COR-L47 (cell line): ENCODE results near the gene KCTD21.
"Not testable (repeated sequence)": the region's sequence is repeated elsewhere in the genome, so short reads cannot be mapped to it uniquely, and the experiment has no call there.

Source experiments
- DNase-seq: peaks from one replicate; lab custom pipeline; 2025; lab: John Stamatoyannopoulos, UW

Gene KCTD21, protein sequence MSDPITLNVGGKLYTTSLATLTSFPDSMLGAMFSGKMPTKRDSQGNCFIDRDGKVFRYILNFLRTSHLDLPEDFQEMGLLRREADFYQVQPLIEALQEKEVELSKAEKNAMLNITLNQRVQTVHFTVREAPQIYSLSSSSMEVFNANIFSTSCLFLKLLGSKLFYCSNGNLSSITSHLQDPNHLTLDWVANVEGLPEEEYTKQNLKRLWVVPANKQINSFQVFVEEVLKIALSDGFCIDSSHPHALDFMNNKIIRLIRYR

DNA sequence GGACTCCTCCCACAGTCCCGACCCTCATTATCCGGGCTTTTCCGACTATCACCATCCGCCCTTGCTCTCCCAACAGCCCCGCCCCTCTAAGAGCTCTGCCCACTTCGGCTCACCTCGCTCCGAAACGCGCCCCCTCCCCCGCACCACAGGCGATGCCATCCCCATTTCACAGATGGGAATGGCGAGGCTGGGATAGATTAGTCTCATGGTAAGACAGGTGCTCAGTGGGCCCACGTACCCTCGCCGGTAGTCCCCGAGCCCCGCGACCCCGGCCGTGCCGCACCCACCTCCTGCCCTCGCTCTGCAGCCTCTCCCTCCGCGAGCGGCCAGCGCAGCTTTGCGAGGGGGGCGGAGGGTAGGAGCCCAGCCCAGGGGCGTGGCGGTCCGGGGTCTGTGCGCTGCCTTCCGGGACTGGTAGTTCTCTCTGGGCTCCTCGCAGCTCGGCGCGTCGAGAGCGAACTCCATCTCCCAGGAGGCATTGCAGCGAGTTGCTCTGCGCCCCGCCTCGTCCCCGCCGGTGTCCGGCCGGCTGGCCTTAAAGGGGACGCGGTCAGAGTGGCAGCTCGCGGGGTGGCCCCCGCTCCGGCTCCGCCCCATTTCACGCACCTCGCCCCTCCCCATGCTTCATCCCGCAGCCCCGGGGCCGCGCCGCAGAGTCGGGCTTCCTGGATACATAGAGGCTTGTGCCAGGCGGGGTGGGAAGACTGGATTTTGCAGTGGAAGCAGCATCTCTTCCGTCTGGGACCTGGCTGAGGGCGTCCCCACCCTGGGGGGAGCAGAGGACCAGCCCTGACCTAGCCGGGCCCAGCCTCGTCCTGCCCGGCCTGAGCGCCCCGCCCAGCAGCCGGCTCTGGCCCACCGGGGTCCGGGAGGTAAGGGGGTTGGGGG lies at the start of gene KCTD21, which contains the start of gene USP35:
Gene KCTD21 (minus strand): TSS at position 341 of the 888 bp plus-strand sequence. CDS start 14,072 bp downstream, outside the sequence.
Gene USP35 (plus strand): TSS at position 634 of the 888 bp plus-strand sequence. CDS start 7,327 bp downstream, outside the sequence.
- DNase-seq = peak; percentile 96

DNA sequence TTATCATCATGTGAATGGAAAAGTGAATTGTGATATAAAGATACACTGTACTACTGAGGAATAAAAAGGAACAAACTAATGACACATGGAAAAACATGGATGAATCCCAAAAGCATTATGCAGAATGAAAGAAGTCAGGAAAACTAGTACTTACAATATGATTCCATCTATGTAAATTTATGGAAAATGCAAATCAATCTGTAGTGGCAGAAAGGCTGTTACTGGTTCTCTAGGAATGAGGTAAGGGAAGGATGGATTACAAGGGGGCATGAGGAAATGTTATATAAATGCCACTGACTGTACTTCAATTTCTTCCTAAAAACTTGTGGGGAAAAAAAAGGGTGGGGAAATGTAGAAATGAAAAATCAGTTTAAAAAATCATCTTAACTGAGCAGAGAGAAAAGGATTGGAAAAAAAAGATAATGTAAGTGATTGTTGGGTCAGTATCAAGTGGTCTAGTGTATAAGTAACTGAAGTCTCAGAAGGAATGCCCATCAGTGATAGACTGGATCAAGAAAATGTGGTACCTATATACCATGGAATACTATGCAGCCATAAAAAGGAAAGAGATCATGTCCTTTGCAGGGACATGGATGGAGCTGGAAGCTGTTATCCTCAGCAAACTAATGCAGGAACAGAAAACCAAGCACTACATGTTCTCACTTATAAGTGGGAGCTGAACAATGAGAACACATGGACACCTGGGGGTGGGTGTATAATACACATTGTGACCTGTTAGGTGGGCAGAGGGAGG lies 49.0 kb upstream of the KCTD21 start:
- no peak for DNase-seq

DNA sequence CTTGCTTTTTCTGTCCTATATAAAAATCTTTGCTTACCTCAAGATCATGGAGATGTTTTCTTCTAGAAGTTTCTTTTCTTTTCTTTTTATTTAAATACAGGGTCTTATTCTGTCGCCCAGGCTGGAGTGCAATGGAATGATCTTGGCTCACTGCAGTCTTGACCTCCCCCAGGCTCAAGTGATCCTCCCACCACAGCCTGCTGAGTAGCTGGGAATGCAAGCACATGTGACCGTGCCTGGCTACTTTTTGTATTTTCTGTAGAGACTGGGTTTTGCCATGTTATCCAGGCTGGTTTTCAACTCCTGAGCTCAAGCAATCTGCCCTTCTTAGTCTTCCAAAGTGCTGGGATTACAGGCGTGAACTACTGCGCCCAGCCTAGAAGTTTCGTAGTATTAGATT lies 45.6 kb upstream of the KCTD21 start:
- no peak for DNase-seq

DNA sequence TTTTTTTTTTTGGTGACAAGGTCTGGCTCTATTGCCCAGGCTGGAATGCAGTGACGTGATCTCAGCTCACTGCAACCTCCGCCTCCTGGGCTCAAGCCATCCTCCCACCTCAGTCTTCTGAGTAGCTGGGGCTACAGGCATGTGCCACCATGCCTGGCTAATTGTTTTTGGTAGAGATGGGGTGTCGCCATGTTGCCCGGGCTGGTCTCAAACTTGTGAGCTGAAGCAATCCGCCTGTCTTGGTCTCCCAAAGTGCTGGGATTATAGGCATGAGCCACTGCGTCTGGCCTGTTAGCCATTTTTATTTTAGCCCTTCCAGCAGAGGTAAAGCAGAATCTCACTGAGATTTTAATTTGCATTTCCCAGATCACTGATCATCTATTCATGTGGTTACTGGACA lies 44.6 kb upstream of the KCTD21 start:
- not testable (repeated sequence) for DNase-seq

DNA sequence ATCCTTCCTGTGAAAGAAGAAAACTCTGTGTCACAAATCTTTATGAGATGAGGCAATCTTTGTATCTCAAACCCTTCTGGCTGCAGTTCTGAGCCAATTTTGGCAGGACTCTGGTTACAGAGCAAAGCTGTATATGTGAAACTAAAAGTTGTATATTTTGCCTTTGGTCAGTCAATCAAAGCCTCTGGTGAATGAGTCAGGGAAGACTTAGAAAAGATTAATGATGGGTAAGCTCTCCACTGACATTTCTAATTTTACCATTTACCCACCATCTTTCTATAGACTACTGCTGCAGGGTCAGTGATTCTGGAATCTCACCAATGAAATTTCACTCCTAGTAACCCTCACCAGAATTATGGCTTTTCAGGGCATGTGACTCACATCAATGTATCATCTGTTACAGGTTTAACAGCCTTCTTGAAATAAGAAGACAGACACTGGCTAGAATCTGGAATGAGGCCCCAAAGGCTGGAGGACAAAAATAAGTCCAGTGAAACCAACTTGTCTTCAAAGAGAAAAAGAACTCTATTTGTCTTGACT lies 43.6 kb upstream of the KCTD21 start:
- DNase-seq = no peak

DNA sequence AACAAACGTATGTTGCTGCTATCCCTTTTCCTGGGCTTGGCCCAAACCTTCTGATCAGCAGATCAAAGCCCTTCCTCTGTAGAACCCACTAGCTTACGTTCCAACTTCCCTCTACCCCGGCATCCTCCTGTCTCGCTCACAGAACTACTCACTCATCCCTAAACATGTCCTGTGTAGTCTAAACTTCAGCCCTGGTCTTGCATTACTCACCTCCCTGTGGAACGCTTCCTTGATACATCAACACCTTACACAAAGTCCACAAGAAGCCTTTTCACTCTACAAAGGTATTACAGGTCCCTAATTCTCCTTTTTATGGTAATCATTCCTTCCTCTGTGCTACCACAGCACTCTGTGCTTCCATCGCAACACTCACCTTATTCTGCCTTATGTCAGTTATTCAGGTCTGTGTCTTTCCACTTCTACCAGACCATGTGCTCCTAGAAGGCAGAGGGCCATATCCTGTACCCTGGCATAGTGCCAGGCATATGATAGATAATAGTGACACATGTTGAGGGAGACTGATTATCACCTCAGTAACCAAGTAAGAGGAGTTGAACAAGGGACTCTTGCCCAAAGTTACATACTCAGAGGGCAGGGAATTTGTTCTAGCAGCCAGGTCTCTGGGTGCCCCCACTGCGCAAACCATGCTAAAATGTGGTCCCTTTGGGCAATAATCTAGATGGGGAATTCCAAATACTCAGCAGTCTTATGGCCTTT lies 41.9 kb upstream of the KCTD21 start:
- DNase-seq = peak; percentile 4

DNA sequence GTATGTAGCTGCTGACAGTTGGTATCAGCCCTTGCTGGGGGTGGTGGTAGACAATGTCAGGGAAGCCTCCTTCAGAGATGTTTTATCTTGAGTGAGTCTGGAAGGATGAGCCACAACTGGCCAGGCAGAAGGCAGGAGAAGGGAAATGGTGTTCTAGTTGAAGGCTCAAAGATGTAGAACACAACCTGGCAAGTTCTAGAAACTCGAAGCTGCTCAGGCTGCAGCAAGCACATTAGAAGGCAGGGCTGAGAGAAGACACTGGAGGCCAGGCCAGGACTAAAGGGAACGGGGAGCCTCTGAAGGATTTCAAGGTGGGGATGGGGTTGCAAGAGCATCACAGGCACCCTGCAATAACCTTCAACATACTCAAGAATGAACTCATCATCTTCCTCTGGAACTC lies 40.7 kb upstream of the KCTD21 start:
- no peak for DNase-seq

DNA sequence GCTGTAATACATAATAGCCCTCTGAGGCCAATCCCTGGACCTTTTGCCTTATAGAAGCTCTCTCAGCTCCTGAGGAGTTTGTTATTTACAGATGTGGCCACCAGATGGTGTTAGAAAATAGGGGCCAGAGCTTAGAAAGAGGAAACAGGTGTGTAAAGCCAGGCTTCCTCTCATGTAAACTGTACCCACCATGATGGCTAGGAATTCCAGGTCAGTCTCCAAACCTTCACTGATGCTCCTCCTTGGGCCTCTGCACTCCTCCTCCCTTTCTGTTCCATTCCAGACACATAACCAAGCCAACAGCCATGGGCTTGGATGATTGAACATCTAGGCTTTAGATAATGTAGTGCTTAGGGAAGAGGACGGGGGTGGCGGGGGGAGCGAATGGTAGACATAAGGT lies 40.0 kb upstream of the KCTD21 start:
- DNase-seq = peak; percentile 52

DNA sequence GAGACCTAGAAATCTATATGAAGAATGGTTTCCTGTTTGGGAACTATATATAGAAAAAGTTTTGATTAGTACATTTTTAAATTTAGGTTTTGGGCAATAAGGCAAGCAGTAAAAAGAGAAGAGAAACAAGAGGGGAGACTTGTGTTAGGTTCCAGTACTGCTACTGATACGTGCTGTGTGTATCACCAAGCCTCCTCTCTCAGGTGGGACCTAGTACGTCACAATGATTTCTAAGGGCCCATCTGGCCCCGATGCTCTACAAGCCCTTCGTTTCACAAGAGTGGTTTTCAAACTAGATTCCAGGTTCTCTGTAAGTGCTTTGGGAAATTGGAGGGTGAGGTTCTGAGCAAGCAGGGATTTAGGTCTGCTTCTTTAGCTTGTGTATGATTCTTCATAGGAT lies 39.5 kb upstream of the KCTD21 start:
- no peak for DNase-seq

DNA sequence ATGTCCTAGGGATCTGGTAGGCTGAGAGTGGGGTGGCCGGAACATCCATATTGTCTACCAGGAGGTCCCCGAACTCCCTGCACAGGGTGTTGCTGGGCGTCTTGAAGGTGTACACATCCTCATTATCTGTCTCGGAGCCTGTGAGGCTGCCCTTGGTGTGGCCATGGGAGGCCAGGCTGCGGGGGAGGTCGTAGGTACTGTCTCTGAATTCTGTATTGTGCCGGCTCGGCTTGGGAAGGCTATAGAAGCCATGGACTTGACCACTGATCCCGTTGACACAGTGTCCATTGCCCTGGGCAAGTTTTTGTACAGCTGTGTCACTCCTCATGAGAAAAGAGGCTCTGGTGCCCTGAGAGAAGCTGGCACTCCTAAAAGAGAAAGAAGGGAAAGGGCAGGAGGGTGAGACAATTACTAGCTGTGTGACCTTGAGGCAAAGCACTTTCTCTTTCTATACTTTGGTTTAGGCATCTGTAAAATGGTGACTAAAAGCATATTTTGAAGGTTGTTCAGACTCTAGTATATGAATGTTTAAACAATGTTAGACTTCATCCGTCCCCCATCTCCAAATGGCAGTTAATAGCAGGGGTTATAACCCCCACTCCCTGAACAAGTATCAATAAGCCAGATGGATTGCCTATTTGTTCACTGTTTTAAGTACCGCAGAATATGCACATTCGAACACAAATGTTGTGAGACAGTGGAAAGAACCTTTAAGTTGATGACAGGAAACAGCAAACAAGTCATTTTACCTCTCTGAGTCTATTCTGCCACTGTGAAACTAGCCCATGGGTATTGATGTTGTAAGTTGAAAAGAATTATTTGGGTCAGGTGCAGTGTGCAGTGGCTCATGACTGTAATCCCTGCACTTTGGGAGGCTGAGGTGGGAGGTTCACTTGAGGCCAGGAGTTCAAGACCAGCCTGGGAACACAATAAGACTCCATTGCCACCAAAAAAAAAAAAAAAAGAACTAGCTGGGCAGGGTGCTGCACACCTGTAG lies 38.6 kb upstream of the KCTD21 start:
- DNase-seq = no peak

DNA sequence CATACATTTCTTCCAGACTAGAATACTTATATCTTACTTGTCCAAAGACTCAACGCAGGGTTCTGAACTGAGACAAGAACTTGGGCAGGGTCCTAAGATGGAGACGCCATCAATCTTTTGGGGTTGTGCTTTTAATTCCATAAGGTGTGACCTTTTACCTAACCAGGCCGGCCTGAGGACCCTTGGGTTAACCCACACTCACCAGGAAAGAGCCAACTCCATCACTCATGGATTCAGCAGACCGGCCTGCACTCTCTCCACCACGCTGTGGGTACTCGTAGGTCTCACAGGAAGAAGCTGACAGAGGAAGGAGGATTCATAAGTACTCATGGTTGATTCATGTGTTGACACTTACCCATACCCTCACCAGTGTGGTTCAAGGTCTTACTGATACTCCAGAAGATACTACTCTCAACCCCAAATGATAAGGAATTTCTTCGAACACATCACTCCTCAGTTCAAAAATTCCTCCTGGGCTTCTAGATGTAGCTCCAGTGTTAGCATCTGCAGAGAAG lies 36.5 kb upstream of the KCTD21 start:
- no peak for DNase-seq

DNA sequence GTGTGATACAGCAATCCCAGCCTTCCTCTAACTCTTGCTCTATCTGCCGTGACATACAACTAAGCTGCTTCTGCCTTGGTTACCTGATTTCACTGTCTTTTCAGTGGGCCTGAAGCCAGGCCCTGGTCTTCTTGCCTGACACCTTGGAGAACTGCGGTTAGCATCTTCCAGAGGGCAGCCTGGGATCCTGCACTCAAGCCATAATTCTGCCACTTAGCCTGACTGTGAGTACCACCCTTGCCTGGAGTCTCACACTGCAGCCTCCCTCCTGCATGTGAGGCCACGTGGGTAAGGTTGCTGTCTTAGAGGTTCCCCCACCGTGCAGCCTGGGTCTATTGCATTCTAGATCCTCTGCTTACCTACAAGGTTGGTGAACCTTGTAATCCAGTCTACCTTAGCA lies 36.1 kb upstream of the KCTD21 start:
- no peak for DNase-seq

DNA sequence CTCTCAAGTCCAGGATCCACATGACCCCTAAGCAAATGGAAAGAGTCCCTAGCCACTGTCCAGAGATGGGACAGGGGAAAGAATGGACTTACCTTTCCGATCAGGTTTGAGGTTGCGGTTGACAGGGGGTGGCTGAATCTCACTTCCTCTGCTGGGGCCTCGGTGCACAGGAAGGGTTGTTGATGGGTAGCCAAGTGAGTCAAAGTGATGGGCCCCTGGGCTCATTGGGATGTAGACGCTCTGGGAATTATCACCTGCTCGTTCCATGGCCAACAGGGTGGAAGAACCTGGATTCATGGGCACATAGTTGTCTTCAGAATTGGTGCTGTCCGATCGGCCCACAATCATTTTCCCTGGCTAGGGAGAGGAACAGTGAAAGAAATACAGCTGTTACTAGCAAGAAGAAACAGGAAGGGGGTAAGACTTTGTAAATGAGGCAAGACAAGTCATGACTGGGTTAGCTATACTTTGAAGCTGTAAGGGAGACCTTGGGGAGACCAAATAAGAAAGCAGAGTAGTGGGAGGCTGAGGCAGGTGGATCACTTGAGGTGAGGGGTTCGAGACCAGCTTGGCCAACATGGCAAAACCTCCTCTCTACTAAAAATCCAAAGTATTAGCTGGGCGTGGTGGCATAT lies 35.0 kb upstream of the KCTD21 start:
- no peak for DNase-seq

DNA sequence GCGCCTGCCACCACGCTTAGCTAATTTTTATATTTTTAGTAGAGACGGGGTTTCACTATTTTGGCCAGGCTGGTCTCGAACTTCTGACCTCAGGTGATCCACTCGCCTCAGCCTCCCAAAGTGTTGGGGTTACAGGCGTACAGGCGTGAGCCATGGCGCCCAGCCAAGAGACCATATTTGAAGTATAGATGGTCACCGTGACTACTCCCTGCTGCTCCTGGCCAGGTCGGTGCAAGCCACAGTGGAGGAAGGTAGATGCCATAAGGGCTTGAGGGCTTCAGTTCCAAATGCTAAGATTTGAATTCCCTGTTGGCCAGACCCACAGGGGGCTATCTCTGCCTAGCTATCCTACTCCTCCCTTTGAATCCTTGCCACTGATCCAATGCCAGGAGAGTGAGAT lies 34.3 kb upstream of the KCTD21 start:
- not testable (repeated sequence) for DNase-seq

DNA sequence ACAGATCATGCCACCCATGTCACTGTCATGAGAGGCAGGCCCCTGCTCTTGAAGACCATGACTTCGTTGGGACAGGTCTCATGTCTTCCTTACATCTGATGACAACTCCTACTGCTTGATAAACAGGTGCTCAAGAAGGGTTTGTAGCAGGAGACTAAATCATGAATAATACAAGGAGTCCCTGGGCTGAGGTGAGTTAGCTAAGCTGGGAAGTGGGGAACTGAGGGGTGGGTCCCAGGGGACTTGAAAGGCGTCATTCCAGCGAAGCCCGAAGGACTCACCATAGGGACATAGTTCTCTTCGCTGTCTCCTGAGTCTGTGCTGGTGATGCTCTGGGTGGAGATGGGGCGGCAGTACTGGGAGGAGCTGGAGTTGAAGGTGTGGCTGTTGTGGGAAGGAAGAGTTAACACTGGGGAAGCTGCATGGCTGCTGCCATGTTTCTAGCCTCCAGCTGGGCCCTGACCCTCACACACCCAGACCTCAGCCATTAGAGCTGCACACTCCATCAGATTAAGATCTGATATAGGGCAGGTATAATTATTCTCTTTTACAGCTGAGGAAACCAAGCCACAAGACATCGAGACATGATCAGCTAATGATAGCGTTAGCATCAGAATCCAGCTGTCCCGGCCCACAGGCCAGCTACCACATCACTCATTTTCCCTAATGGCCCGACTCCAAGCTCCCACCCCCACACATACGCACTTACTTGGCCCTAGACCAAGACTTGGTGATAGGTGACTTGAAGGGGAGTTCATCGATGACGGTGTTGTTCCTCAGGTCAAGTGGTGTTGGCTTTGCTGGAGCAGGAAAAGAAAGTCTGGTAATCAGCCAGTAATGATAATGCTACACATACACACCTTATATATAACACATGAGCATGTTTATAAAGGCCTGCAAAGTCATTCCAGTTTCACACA lies 33.2 kb upstream of the KCTD21 start:
- no peak for DNase-seq

DNA sequence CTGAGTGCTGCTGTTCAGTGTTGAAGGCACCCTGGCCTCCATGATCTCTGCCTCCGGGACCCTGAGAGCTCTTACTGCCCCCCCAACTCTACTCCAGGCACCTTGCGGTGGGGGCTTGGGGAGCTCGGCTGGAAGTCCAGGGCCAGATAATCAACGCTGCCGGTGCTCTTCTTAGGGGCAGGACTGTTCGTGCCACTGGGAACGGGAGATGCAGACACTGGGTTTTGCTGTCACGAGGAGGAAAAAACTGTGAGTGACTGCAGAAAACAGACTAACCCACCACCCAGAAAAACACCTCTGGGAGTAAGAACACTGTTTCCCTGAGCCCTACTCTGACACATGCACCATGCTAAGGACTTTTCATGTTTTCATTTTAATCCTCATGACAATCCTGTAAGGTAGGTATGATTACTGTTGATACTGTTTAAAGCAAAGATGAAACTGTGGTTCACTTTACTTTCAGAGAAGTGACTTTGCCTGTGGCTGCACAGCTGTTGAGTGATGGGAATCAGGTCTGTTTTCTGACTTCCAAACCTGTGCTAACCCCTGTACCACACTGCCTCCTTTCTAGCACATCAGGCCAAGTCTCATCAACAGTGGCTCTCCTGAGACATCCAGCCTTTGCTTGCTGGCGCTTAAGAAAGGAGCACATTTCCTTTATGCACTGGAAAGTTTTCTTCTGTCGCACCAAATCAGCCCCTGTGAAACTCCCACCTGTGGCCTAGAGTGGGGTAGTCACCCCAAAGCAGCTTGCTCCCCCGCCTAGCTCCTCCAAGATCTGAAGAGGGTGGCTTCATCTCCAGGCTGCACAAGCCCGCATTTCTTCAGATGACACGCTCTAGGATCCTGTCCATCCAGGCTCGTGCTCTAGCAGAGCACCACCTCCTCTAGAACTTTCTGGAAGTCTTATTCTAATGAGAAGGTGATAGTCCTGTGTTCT lies 32.1 kb upstream of the KCTD21 start:
- no peak for DNase-seq

DNA sequence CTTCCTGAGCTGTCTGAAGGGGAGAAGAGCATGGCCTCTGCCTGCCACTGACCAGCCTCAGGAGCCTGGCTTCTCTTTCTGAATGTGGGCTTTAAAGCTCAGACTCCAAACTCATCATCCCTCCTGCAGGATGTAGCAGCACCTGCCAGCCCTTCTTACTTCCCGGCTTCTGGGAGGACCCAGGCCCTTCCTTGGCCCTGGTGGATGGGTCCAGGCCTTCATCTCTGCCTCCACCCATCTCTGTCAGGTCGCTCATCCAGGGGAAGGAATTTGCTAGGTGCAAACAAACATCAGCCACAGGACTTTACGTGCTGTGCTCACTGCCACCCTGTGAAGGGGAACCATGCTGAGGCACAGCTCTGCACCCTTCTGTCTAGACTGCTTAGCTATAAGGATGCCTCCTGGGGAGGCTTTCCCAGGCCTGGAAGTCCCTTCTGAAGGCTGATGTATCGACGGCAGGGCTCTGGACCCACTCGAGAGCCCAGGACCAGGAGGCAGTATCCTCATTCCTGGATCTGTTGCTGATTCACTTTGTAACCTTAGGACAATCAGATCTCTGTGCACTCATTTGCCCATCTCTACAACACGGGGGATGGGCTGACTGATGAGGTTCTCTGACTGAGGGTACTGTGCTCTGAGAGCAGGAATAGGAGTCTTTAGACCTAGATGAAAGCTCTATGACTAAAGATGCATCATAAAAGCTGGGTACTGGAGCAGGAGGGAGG lies 31.2 kb upstream of the KCTD21 start:
- no peak for DNase-seq
